Measurements from ENCODE around the gene NEO1.
A peak's percentile ranks its signal among the peaks of the same experiment; 100 is the strongest.

Gene NEO1

DNA sequence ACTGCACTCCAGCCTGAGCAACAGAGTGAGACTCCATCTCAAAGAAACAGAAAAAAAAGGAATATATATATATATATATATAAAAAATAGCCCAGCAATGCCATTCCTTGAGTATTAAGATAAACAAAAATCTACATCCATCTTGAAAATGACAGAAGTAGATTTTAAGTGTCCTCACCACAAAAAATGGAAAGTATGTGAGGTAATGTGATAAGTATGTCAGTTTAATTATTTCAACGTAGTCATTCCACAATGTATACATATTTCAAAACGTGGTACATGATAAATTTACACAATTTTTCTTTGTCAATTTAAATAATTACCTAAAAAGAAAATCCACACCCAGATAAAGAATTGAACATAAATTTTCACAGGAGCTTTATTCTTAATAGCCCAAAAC lies 261.6 kb downstream of the NEO1 start:
- peak; percentile 6 for DNase-seq (ENCODE audit: low read depth)

DNA sequence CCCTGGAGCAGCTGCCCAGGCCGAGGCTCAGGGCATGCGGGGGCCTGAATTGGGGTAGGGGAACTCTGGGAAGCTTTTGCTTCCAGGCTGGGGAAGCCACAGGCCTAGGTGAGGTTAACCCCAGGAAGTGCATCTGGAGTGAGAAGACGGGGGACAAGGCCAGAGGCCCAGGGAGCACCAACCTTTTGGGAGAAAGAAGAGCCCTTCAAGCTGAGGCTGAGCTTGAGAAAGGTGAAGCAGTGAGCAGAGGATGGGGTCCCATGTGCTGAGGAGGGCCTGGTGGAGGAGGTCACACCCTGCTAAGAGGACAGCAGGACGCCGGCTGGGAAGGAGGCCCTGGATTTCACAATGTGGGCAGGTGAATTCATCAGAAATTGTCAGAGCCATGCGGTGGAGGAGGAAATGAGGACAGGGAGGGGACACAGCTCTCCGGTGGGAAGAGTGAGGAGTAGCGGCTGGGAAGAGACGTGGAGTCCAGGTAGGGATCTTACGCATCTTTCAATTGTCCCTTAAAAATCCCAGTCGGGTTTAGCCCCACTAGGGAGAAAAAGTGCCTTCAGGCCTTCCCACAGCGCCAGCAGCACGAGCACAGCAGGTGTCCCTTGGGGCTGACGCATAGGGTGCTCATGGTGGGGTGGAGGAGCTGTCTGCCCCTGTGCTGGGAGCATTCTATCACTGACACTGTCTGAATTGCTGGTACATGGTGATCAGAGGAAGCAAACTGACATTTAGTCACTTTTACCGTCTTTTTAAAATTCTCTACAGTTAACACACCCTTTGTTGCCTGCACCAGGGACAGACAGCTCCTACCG lies 265.6 kb downstream of the NEO1 start:
- DNase-seq (ENCODE audit: low read depth), result no peak

DNA sequence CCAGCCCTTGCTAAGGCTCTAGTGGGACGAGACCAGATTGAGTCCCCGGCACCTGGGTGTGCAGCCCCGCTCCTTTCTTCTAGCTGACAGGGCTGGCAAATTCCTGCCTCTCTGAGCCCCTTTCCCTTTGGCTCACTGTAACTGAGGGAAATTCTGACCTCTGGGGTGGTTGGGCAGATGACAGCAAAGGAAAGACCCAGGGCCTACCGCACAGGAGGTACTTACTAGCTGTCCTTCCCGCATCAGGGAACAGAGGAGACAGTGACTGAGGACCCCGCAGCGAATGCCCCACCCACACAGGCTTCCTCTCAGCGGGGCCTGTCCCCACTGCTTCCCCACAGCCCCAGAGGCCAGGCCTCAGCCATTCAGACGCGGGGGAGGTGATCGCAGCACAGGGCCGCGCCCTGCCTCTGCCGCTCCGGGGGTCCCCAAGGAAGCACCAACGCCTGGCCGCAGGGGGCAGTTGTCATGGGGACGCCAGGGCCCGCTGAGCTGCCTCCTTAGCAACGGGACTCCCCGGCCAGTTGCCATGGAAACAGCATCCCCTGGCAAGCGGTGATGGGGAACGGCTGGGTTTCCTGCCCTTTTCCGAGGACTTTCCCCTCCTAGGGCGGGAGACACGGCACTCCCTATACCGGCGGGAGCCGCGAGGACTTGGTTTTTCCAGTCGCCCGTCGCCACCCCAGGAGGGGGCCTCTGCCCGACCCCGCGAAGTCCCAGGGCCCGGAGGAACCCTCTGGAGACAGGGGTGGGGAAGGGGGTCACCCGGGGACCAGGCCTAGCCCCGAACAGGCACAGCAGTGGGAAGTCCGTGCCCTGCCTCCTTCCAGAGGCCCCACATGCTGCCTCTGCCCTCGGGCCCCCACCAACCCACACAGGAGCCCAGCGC lies 266.4 kb downstream of the NEO1 start:
- DNase-seq (ENCODE audit: low read depth), result no peak

DNA sequence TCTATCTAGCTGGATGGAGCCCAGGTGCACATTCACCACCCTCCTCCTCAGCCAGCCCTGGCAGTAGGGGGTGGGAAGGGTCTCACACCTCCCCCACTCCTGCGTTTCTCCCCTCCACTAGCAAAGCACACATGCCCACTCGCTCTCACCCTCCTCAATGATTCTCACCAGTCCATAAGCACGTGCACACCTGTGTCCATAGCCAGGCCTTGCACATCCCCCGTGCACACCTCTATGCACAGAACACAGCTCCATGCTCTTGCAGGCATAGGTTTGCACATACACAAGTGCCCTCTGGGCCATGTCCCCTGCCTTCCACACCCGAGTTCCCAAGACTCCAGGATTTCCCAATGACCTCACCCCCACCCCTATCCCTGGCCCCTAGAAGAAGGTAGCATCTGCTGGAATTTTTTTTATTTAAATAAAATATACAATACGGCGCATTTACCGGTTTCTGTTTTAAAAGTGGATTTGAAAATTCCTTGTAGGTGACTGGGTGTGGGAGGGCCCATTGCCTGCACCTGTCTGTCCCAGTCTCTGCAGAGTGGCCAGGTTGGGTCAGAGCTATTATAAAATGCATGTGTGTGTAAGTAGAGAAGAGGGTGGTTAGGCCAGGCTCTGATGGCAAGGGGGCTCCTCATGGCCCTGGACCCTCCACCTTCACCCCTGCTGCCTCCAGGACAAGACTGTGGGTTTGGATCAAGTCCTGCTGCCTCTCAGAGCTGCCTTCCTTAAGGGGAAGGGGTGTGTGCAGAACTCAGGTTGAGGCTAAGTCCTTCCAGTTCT lies 267.4 kb downstream of the NEO1 start:
- DNase-seq (ENCODE audit: low read depth), result no peak

DNA sequence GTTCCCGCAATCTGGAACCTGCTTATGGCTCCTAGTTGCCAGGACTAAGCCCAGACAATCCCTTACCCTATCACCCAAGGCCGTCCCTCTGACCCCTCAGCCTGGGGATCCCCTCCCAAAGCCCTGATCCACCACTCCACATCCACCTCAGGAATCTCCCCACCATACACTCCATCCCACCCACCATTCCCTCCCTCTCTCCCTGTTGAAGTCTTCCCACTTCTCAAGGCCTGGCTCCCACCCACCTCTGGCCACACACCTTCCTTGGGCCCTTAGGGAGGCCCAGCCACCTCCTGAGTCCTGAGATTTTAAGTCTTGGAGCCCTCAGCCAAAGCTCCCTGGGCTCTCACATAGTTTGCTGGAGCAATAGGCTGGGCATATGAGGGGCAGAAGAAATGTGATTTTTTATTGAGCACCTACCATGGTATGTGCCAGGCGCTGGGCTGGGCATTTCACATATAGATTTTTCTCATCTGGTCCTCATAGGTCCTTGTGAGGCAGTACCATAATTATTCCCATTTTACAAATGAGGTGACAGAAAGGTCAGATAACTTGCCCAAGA lies 268.4 kb downstream of the NEO1 start:
- DNase-seq (ENCODE audit: low read depth), result no peak

DNA sequence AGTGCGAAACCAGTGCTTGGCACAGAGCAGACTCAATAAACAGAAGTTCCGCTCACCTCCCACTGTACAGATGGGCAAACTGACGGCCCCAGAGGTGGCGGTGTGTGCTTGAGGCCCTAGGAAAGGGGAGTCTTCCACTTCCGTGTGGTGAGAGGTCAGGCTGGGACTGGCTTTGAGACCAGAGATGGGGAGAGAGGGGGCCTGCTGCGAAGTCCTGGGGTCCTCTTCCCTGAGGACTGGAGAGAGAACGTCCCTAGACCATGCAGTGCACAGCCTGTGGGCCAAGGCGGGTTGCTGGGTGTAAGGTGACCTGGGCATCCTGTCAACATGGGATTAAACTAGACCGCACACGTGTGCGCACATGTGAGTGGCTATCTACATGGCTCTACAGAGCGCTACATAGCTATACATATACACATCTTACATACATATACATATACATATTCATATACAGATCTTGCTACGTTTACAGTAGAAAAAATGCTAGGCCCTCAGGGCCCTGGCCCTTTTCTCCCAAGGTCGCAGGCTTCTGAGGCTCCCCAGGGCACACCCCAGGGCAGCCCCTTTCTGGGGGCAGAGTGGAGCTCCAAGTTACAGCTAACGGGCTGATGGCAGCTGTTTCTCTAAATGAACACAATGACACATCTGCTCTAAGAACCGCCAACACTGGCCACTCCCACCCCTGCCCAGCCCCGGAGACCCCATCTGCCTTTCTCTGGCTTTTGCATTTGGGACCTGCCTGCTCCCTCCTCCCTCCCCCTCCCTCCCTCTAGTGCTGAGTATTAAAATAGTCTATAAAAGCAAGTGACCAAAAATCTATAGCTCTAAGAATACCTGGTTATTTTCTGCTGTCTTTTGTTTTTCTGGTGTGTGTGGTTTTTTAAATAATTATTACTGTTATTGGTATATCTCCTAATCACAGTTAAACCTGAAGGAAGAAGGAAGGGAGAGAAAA lies 269.5 kb downstream of the NEO1 start:
- no peak for DNase-seq (ENCODE audit: low read depth)

DNA sequence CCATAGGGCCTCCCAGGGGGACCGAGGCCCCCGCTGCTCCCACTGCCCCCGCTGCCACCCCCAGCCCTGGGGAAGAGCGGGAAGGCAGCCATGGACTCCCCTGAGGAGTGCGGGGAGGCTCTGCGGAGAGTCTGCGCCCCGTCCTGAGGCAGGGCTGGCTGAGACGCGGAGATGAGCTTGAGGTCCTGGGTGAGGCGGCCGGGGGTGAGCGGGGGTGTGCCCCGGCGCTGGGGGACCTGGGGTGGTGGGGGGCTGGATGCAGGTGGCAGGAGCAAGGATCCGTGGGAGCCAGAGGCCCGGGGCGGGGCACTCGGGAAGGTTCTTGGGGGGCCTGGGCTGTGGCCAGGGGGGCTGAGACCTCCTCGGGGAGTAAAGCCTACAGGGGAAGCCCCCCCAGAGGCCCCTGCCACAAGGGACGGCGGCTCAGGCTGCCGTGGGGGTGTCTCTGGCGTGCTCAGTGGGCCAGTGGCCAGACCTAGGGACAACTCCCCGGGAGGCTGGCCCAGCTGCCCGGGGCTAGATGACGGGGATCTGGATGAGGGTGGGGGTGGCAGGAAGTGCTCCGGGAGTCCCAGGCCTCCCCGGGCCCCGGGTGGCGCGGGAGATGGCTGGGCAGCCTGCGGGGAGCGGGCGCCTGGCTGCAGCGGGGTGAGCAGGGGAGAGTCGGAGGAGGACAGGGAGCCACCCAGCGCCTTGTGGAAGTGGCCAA lies 270.6 kb downstream of the NEO1 start:
- DNase-seq (ENCODE audit: low read depth), result no peak

DNA sequence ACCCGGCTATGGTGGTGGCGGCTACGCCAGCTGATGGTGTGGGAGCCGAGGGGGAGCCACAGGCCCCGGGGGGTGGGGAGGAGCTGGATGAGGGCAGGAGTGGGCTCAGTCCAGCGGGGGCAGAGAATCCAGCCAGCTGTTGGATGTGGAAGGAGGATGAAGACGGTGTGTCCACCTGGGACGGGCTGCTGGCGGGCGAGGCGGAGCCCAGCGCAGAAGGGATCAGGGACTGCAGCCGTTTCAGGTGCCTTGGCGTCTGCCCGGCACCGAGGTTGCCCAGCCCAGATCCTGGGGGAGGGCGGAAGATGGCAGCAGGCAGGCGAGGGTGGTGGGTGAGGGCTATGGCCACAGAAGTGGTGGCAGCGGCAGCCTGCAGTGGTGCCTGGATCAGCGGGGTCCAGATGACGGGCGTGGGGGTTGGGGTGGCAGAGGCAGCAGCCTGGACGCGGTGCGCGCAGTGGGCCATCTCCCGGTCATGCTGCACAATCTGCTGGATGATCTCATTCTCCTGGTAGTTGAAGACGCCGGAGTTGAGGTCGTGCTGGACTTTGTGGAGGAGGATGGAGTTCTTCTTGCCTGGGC lies 271.2 kb downstream of the NEO1 start:
- no peak for DNase-seq (ENCODE audit: low read depth)

DNA sequence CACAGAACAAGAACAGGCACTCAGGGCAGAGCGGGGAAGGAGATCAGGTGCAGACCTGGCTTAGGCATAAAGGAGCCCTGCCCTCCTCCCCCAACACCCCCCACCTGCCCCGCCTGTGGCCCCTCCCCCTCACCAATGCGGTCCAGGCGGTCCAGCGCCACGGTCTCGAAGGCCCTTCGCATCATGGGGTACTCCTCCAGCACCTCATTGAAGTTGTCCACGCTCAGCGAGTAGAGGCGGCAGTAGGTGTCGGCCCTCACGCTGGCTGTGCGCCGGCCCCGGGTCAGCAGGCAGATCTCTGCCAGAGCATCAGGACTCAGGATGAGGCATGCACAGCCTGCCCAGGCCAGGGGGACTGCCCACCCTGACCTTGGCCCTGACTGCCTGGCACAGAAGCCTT lies 271.7 kb downstream of the NEO1 start:
- no peak for DNase-seq (ENCODE audit: low read depth)

DNA sequence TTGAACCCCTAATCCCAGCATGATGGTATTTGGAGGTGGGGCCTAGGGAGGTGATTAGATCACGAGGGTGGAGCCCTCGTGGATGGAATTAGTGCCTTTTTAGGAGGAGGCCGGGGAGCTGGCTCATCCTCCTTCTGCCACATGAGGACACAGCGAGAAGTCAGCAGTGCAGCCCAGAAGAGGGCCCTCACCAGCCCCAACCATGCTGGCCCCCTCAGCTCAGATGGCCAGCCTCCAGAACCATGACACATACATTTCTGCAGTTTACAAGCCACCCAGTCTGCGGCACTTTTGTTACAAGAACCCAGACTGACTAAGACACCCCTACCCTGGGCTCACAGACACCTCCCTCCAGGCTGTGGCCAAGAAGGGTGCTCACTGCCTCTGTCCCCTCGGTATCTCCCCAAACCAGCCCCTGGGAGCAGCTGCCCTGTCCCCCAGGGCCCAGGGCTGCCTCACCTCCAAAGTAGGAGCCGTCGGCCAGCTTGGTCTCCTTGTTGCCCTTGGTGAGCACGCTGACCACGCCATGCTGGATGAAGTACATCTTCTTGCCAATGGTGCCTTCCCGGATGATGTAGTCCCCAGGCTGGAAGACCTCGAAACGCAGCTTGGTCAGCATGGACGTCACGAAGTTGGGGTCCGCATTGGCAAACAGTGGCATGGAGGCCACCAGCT lies 272.4 kb downstream of the NEO1 start:
- DNase-seq (ENCODE audit: low read depth), result no peak

DNA sequence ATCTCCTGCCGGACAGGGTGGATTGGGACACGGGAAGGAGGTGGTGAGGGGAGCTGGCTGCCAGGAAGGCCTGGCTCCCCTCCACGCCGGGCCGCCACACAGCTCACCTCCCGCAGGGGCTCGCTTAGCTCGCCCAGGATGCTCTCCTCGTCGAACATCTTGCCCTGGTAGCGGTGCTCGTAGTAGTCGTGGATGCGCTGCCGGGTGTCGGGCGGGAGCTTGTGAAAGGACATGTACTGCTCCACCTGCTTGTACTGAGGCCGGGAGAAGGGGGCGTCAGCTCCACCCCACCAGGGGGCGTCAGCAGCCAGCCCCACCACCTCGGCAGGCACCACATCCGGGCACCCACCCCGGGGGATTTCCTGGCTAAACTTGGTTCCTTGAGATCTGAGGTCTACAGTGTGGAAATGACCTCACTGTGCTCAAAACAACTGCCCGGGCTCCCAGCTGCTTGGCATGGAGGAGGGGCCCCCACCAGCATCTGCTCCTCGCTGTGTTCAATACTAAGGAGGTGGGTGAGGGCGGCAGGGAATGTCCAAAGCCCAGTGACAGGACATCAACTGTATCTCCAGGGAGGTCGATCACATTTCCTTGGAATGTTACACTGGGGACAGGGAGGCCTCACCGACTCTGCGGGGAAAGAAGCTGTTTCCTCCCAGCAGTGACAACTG lies 273.1 kb downstream of the NEO1 start:
- DNase-seq (ENCODE audit: low read depth), result no peak

DNA sequence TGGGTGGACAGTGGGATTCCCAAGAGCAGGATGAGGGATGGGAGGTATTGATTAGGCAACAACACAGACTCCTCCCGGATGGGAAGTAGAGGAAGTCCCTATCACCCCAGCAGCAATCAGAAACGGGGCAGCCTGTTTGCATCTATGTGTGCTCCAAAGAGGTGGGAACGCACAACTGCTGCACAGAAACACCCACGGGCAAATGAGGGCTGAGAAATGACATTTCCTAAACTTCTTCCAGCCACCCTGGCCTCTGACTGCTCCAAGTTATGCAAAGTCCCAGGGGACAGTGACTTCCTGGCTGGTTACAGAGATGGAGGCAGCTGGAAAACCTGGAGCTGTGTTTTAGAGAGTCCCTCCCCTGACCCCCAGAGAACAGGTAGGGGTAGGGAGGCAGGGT lies 273.9 kb downstream of the NEO1 start:
- no peak for DNase-seq (ENCODE audit: low read depth)

DNA sequence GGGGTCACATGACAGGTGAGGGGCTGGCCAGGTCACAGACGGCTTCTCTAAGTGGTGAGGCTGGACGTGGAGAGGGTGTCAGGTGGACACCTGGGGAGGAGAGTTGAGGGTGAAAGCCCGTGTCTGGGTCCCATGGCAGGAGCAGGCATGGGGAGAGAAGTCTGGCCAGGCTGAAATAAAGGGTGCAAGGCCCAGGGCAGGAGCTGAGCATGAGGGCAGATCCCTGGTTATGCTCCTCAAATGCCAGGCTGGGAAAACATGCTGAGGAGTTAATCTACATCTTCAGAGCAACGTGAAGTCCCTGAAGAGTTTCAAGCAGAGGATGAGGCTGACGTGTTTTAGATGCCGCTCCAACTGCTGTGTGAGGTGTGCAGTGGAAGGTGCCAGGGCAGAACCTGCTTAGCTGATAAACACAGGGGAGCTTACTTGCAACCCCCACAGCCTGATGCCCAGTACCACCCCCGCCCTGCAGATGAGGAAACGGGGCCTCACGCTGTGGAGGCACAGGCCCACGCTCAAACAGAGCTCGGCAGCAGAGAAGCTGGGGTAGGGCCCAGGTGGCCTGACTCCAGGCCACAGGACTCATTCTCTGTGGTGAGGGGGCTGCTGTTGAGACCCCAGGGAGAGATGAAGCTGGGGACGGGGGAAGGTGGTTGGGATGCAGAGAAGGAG lies 276.0 kb downstream of the NEO1 start:
- no peak for DNase-seq (ENCODE audit: low read depth)

DNA sequence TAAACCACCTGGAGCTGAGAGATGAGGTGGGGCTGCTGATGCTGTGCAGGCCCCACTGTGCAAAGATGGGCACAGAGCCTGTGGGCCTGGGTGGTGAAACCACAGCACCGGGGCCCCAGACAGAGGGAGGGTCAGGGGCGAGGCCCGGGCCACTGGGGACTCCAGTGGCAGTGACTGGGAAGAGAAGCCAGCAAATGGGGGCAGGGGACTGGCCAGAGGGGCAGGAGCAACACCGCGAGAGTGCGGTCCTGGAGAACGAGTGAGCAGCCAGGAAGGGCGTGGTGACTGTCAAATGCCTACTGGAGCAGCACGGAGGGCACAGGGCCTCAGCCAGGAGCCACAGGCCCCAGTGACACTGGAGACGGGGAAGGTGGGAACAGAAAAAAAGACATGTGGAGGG lies 276.7 kb downstream of the NEO1 start:
- no peak for DNase-seq (ENCODE audit: low read depth)

DNA sequence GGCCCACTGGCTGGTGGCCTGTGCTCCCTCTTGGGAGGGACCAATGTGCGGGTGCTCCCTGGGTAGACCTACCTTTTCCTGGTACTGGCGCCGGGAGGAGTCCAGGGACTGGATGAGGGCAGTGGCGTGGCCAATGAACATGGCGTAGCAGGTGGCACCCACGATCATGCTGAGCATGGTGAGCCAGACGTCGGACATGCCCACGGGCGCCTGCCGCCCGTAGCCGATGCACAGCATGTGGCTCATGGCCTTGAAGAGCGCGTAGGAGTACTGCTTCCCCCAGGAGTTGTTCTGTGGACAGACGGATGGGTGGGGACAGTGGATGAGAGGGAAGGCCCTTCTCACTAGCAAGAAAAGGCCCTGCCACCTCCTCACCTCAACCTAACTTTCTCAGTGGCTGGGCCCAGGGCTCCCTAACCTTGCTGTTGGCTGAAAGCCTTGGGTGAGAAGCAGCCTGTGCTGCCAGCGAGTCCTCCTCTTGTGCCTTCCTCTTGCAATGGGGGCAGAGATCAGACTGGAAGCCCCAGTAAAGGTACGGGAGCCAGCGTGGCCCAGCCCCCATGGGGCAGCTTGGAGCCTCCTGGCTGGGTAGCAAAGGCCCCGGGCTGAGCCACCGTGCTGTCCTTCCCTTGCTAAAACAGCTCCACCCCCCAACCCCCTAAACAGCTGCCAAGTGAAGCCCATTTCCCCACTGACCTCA lies 277.4 kb downstream of the NEO1 start:
- DNase-seq (ENCODE audit: low read depth), result no peak

DNA sequence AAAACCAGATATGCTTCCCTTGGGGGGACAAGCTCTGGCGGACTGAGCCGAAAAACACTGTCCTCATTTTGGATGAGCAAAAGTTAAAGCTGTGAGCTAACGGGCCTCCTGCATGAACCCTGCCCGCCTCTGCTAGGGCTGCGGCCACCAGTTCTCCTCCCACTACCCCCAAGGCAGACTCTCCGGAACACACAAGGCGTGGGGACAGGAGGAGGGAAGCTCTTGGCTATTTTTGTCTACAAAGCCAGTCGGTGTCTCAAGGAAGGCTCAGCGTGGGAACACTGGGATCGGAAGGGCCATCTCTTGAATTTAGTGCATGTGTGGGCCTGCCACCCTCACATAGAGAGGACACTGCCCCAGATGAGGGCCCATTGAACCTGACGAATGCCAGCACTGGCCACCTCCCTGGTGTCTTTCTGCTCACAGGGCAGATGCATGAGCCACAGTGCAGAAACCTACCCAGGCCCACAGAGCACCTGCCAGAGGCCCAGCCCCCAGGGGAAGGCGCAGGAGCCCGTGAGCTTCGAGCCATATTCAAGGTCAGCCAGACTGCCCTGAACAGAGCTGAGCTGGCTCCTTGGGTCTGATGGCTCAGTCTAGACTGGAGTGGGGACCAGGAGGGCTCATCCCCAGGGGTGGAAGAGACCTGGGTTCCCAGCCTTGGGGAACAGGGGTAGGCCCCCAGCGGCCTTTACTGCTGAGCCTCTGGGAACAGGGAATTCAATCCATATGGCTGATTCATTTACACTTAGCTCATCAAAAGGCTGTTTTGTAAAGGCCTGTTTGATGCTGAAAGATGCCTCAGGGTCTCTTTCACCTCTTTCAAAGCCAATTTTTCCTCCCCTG lies 278.2 kb downstream of the NEO1 start:
- no peak for DNase-seq (ENCODE audit: low read depth)

DNA sequence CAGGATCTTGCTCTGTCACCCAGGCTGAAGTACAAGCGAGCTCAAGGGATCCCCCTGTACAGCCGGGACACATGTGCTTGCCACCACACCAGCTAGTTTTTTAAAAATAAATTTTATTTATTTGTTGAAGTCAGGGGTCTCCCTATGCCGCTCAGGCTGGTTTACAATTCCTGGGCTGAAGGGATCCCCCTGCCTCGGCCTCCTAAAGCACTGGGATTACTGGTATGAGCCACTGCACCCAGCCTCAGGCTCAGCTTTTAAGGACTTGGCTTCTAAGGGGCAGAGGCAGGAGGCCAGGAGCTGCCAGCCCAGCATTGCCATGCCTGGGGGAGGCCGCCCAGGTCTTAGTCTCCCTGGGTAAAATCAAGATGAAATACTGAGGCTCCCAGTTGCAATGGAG lies 279.2 kb downstream of the NEO1 start:
- no peak for DNase-seq (ENCODE audit: low read depth)

Measured in HS-5 (cell line).